ENCODE measurements around the gene GRK5.

Gene GRK5

DNA sequence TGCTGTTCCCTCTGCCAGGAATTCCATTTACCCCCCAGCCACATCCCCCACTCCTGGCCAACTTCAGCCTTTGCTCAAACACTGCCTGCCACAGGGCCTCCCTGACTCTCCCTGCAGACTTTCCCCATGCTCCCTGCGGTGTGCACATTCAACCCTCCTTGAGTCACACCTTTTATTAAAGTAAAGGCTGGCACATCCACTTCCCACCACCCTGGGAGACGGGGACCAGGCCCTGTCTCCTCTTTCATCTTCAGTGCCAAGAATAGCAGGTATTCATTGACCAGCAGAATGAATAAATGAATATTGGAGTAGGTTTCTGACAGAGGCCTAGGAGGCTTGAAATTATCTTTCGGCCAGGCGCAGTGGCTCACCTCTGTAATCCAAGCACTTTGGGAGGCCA lies 91.4 kb downstream of the GRK5 start:
- no peak for DNase-seq (ENCODE audit: low spot score)

DNA sequence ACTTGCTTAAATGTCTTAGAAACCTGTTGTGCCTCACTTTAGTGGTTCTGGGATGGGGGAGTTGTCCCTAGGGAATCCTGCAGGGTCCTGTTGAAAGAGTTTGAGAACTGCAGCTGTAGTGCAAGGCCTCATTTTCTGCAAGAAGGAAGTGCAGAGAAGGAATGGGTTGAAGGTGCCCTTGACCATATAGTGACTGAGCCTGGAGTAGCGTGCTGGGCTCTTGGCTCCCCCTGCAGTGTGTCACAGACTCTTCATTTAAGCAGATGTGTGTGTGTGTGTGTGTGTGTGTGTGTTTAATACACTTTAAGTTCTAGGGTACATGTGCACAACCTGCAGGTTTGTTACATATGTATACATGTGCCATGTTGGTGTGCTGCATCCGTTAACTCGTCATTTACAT lies 92.2 kb downstream of the GRK5 start:
- DNase-seq (ENCODE audit: low spot score) = no peak

DNA sequence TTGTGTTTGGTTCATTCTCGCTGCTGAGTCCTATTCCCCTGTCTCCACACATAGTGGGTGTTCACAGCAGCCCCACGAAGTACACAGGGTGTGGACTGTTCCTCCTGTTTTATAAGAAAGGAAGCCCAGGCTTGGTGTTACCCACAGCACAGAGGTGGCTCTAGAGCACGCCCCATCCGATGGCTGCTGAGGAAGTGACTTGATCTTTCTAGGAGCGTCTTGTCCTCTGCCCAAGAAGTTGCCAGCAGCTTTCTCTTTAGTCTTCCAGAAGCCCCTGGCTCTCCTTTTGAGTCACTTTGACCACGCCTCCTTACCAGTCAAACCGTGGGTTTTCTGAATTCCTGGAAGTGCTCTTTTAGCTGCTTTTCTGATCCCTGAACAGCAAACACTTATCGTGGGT lies 94.0 kb downstream of the GRK5 start:
- no peak for DNase-seq (ENCODE audit: low spot score)

GRCh38 chr10:119302172-119302571 lies 94.8 kb downstream of the GRK5 start:
- no peak for DNase-seq (ENCODE audit: low spot score)

- no peak for DNase-seq (ENCODE audit: low spot score)
These were observed 95.4 kb downstream of the GRK5 start for GRCh38 chr10:119302591-119303253.

DNA sequence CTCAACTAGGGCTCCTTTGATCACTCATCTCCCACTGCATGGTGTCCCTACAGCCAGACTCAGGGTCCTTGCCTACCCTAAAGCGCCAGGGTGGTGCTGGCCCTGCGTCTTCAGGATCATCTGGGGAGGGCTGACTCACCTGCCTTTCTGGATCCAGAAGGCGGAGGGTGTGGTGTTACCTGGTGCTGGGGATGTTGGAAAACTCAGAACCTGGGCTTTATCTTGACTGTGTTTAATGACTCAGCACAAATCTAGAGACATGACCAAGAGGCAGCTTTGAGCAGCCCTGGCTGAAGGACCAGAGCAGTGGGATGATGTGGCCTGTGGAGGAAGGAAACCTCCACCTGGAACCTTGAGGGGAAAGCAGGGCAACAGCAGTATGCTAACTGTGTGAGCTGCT lies 96.5 kb downstream of the GRK5 start:
- no peak for DNase-seq (ENCODE audit: low spot score)

- DNase-seq (ENCODE audit: low spot score) = no peak
These were observed 97.2 kb downstream of the GRK5 start for GRCh38 chr10:119304541-119304940.

GRCh38 chr10:119305860-119306513 lies 98.6 kb downstream of the GRK5 start:
- no peak for DNase-seq (ENCODE audit: low spot score)

- no peak for DNase-seq (ENCODE audit: low spot score)
These were observed 99.2 kb downstream of the GRK5 start for GRCh38 chr10:119306514-119306951.

- DNase-seq (ENCODE audit: low spot score) = no peak
These were observed 99.6 kb downstream of the GRK5 start for GRCh38 chr10:119306986-119307392.

GRCh38 chr10:119308089-119308488 lies 100.7 kb downstream of the GRK5 start:
- no peak for DNase-seq (ENCODE audit: low spot score)

GRCh38 chr10:119308551-119309422 lies 101.4 kb downstream of the GRK5 start:
- no peak for DNase-seq (ENCODE audit: low spot score)

DNA sequence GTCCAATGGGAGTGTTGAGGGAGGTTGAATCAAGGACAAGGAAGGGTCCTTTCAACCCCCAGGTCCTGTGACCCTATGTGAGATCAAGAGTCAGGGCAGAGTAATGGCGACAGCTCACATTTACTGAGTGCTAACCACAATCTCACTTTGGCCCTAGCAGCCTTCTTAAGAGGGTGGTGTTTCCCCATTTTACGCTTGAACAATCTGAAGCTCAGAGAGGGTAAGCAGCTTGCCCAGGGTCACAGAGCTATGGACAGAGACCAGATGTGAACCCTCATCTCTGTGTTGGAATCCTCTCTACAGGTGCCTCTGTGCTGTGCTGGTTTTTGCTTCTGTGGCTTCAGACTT lies 102.0 kb downstream of the GRK5 start:
- DNase-seq (ENCODE audit: low spot score) = no peak

DNA sequence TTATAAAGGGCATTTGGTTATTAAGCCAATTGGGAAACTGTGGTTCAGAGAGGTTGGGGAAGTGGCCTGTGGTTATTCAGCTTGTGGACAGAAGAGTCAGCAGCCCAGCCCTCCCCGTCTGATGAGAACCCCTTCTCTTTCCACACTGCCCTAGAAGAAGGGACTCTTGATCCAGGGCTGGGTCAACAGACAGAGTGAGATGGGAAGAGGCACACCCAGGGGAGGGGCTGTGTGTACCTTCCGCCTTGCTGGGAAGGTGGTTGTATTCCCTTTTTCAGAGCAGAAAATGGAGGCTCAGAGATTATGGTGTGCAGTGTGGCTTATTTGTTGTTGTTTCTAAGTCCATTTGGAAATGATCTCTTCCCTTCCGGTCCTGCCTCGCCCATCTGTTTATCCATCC lies 103.4 kb downstream of the GRK5 start:
- DNase-seq (ENCODE audit: low spot score) = no peak

- DNase-seq (ENCODE audit: low spot score) = no peak
These were observed 104.9 kb downstream of the GRK5 start for GRCh38 chr10:119312241-119312640.

DNA sequence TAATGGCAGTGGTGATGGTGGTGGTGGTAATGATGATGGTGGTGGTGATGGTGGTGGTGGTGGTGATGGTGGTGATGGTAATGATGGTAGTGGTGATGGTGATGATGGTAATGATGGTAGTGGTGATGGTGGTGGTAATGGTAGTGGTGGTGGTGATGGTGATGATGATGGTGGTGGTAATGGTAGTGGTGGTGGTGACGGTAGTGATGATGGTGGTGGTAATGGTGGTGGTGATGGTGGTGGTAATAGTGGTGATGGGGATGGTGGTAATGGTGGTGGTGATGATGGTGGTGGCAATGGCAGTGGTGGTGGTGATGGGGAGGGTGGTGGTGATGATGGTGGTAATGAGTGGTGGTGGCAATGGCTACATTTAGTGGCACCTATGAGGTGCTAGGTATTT lies 105.7 kb downstream of the GRK5 start:
- no peak for DNase-seq (ENCODE audit: low spot score)

DNA sequence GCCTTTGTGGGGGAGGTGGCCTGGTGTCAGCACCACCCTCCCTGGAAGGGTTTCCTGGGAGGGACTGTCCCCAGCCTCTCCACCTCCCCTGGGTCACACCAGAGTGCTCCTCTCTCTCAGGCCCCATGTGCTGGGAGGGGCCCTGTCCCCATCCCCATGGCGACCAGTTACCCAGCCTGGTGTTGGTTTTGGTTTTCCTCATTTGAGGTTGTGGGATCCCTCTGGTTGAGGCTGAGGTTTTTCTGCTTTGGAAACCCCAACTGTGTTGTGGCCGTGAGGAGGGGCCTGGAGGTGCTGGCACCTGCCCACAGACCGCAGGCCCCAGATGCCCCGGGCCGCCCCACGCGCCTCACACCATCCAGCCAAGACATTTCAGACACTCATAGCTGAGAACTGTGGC lies 106.3 kb downstream of the GRK5 start:
- DNase-seq (ENCODE audit: low spot score) = no peak

GRCh38 chr10:119314061-119314460 lies 106.7 kb downstream of the GRK5 start:
- no peak for DNase-seq (ENCODE audit: low spot score)

DNA sequence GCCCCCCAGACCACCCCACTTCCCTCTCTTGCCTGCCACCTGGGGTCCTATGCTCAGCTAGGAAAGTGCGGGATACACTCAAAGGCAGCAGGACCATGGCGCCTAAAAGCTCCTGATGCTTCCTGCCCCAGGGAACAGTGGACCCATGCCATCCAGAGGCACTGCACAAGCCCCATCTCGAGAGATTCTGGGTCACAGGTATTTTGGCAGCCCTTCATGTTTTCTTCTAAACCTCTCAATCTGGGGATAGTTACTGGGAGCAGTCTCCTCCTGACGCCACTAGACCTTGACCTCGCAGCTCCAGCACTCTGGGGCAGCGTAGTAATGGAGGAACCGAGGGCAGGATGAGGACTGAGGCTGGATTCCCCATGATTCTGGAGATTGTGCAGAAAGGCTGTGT lies 107.1 kb downstream of the GRK5 start:
- DNase-seq (ENCODE audit: low spot score) = no peak

- DNase-seq (ENCODE audit: low spot score) = no peak
These were observed 108.0 kb downstream of the GRK5 start for GRCh38 chr10:119315128-119316001.

GRCh38 chr10:119316002-119316358 lies 108.6 kb downstream of the GRK5 start:
- DNase-seq (ENCODE audit: low spot score) = no peak

DNA sequence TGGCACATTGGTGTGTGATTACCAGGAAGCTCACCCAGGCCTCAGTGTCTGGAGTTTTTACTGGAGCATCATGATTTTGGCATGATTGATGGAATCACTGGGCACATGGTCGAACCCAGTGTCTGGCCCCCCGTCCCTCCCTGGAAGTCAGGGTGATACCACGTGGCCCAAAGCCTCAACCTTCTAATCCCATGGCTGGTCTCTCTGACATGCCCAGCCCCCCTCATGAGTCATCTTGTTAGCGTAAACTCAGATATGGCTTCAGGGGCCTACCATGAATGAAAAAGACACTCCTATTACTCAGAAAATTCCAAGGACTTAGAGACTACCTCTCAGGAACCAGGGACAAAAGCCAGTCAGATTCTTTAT lies 109.3 kb downstream of the GRK5 start:
- no peak for DNase-seq (ENCODE audit: low spot score)
